Measurements from ENCODE around the gene SNX2.
"Not testable (repeated sequence)": the region's sequence is repeated elsewhere in the genome, so short reads cannot be mapped to it uniquely, and the experiment has no call there.

Gene SNX2, protein sequence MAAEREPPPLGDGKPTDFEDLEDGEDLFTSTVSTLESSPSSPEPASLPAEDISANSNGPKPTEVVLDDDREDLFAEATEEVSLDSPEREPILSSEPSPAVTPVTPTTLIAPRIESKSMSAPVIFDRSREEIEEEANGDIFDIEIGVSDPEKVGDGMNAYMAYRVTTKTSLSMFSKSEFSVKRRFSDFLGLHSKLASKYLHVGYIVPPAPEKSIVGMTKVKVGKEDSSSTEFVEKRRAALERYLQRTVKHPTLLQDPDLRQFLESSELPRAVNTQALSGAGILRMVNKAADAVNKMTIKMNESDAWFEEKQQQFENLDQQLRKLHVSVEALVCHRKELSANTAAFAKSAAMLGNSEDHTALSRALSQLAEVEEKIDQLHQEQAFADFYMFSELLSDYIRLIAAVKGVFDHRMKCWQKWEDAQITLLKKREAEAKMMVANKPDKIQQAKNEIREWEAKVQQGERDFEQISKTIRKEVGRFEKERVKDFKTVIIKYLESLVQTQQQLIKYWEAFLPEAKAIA

GRCh38 chr5:122774861-122775549, at the start of gene SNX2:
TSS of gene SNX2 (plus strand) at chr5:122775080. CDS start at chr5:122775104, 24 bp downstream.
- DNase-seq (ENCODE audit: low read depth), result peak; percentile 64

- DNase-seq (ENCODE audit: low read depth), result no peak
These were observed 47.8 kb upstream of the SNX2 start for GRCh38 chr5:122727112-122727541.

- DNase-seq (ENCODE audit: low read depth), result no peak
These were observed 44.8 kb upstream of the SNX2 start for GRCh38 chr5:122730037-122730436.

DNA sequence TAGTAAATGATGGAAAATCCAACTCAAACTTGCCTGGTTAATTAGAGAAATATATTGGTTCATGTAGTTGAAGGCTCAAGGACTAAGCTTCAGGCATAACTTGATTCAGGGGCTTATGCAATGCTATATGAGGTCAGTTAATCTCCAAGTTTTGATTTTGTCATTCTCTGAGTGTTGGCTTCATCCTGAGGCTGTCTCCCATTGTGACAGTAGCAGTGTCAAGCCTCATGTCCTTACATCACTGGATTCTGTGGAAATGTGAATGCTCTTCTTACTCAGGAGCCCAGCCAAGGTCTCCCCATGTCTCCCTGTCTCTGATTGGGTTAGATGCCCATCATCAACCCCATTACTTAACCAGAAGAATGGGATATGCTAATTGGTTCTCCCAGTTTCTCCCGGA, 44.4 kb upstream of the SNX2 start:
- DNase-seq (ENCODE audit: low read depth), result no peak

DNA sequence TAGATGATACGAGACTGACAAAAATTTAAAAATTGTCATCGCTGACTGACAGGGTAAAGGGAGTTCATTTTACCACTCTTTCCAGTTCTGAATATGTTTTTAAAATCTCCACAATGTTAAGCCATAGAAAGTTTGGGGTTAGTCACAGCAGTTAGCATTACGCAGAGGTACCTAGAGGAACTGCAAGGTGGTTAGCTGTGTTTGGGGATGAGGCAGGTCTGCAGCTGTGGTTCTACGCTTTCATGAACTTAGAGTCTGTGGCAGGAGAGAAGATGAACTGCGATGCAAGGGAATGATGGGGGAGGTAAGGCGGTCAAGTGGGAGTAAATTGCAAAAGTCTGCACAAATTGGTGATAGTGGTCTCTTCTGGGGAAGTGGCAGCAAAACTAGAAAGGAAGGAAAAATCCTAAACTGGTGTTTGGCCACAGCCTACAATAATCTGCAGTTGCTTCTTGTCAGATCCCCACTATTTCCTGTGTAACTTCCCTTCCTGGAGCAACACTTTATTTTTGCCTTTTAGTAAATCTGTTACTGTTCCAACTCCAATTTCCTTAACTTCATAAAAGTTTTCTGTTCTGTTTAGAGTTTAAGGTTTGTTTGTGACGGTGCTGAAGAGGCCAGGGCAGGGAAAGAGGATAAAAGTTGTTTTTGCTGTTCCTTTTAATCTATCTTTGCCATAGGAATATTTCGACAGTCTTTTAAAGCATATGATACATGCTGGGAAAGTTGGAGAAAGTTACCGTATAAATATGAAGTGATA, 38.6 kb upstream of the SNX2 start:
- peak; percentile 5 for DNase-seq (ENCODE audit: low read depth)

DNA sequence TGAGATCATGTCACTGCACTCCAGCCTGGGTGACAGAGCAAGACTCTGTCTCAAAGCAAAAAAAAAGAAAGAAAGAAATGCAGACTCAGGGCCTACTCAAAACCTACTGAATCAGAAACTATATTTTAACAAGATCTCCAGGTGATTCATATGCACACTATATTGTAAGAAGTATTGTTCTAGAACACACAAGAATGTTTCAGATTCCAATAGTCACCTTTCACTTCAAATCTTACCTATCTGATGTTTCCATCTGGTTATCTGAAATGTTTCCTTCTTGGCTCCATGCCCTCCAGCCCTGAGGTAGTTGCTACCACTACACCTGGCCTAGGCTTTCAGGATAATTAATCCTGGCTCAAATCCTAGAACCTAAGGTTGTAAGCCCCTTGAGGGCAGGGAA, 36.8 kb upstream of the SNX2 start:
- no peak for DNase-seq (ENCODE audit: low read depth)

DNA sequence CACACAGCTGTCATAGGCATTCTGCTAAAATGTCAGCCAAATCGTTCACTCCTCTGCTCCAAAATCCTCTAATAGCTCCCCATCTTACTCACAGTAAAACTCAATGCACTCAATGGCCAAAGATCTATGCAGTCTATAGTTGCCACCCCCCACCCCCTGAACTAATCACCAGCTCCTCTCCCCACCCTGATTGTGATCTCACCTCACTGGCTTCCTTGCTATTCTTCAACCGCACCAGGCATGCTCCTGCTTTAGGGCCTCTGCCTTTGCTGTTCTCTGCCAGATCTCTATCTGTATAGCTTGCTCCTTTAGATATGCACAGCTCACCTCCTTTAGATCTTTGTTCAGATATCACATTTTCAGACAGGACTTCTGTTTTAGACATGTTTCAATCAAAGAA, 33.2 kb upstream of the SNX2 start:
- no peak for DNase-seq (ENCODE audit: low read depth)

DNA sequence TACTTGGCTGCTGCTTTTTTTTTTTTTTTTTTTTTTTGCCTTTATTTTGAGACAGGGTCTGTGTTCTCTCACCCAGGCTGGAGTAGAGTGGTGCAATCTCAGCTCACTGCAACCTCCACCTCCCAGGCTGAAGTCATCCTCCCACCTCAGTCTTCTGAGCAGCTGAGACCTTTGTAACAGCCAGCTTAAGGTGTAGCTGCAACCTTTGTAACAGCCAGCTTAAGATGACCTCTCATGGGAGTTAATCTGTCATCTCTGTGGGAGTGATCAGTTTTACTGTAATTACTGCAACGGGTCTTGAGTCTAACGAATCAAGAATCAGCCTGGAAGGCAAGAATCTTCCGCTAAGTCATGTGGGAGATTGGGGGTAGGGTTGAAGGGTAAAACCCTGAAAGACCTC, 31.6 kb upstream of the SNX2 start:
- no peak for DNase-seq (ENCODE audit: low read depth)

- no peak for DNase-seq (ENCODE audit: low read depth)
These were observed 29.3 kb upstream of the SNX2 start for GRCh38 chr5:122745597-122745996.

- DNase-seq (ENCODE audit: low read depth), result no peak
These were observed 25.0 kb upstream of the SNX2 start for GRCh38 chr5:122749886-122750285.

GRCh38 chr5:122751293-122751782, 23.5 kb upstream of the SNX2 start:
- no peak for DNase-seq (ENCODE audit: low read depth)

DNA sequence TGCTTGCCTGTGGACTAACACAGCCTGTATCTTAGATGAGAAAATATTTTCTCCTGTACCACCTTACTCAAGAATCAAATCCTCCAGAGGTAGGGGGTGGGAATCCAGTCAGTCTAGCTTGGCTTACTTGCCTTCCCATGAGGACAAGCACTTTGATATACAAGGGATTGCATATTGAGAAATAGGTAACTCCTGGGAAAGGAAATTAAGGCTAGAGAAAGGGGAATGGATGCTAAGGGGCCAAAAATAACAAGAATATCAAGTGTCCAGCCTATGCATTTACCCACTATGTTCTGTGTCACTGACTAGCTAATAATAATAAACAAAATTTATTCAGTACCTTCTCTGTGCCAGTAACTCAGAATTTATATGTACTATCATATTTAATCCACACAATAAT, 21.4 kb upstream of the SNX2 start:
- DNase-seq (ENCODE audit: low read depth), result no peak

- no peak for DNase-seq (ENCODE audit: low read depth)
These were observed 19.1 kb upstream of the SNX2 start for GRCh38 chr5:122755783-122756182.

GRCh38 chr5:122756264-122756911, 18.5 kb upstream of the SNX2 start:
- no peak for DNase-seq (ENCODE audit: low read depth)

- DNase-seq (ENCODE audit: low read depth), result no peak
These were observed 17.6 kb upstream of the SNX2 start for GRCh38 chr5:122757285-122757684.

DNA sequence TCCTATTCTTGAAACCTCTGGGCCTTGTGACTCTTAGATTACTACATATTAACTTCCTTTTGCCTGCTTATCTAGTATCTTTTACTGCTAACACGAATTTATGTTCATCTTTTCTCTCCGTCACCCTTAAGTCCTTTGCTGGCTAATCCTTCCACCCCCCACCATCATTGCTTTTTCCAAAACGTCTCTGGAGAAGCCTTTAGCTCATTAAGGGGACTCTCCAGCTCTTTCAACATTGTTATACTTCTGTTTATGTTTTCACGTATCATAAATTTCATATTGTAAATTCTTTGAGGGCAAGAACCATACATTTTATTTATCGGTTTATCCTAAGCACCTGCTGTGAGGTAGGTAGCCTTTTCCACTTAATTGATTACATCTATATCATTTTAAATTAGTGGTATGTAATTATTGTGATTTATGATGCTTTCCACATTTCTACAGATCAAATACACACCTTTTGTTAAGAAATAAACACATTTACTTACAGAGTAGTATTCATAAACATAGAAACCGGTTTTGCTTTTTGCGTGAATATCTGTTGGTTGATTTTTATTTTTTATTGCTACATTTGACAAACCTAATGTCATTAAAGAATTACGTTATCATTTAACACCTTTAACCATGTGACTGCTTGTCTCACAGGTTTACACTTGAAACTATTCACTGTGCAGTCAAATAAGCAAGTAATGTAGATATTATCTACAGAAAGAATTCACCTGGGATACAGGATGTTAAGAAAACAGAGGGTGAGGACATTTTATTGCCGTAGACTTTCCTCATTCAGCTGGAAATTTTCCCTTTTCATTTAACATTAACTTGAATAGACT, 15.4 kb upstream of the SNX2 start:
- no peak for DNase-seq (ENCODE audit: low read depth)

DNA sequence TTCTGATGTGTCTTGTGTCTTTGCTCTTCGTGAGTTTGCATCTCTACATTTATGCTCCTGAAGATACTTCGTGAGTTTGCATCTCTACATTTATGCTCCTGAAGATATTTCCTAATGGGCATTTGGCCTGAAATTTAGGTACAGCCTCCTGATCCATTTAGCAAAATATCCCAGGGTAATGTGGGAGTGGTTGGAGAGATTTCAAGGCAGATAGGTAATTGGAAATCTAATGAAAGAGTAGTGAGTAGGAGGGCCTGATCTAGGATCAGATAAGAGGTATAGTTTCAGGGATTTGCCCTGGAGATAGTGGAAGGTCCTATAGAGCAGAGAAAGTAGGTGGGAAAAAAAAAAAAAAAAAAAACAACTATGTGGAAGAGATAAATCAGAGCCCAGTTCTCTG, 14.6 kb upstream of the SNX2 start:
- DNase-seq (ENCODE audit: low read depth), result no peak

DNA sequence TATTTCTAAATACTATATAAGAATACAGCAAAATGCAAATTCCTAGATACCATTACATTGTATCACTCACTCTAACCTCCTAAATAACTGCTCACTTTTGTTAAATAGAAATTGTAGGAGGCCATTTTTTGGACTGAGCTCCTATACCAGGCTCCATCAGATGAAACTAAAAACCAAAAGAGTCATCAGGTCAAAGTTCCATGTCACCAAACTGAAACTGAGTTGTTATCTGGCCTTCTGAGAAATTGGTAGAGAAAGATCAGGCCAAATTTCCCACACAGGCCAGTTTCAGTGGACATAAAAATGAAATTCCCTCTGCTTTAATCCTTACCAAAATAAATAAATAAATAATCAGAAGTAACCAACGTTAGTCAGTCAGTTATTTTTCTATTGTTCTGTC, 13.8 kb upstream of the SNX2 start:
- no peak for DNase-seq (ENCODE audit: low read depth)

- not testable (repeated sequence) for DNase-seq (ENCODE audit: low read depth)
These were observed 13.0 kb upstream of the SNX2 start for GRCh38 chr5:122761896-122762295.

- no peak for DNase-seq (ENCODE audit: low read depth)
These were observed 8.8 kb upstream of the SNX2 start for GRCh38 chr5:122766130-122766529.

DNA sequence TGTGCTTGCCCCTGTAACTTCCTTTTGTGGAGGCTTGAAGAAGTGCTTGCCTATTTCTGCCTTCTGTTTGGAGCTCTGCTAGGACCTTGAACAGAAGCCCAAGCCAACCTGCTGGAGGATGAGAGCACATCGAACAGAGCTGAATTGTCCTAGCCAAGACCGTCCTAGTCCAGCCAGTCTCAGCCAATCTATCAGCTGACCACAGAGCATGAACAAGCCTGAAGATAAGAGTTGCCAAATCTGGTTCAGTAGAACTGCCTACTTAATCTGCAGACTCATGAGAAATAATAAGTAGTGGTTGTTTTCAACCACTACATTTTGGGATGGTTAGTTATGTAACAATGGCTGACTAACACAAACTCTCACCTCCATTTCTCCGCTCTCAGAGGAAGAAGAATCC, 4.4 kb upstream of the SNX2 start:
- DNase-seq (ENCODE audit: low read depth), result no peak

Data from CMK (cell line).